ENCODE results near the gene EBF4.
"Not testable (repeated sequence)": the region's sequence is repeated elsewhere in the genome, so short reads cannot be mapped to it uniquely, and the experiment has no call there.

The EBF4 gene

GRCh38 chr20:2797136-2797983, 104.8 kb downstream of the EBF4 start:
- no peak for DNase-seq

- no peak for DNase-seq
These were observed 105.7 kb downstream of the EBF4 start for GRCh38 chr20:2798095-2798805.

GRCh38 chr20:2798814-2799213, 106.2 kb downstream of the EBF4 start:
- no peak for DNase-seq

GRCh38 chr20:2799271-2799670, 106.7 kb downstream of the EBF4 start:
- DNase-seq = no peak

GRCh38 chr20:2799688-2800520, 107.3 kb downstream of the EBF4 start:
- DNase-seq = peak; percentile 36

GRCh38 chr20:2800521-2801285, 108.1 kb downstream of the EBF4 start, which contains the start of gene CPXM1:
Gene CPXM1, minus strand, starts transcription at chr20:2800627. Its CDS starts 55 bp downstream, at chr20:2800572.
- DNase-seq = peak; percentile 62

- no peak for DNase-seq
These were observed 108.7 kb downstream of the EBF4 start for GRCh38 chr20:2801286-2801728.

- DNase-seq = no peak
These were observed 111.7 kb downstream of the EBF4 start for GRCh38 chr20:2804041-2804828.

- DNase-seq = no peak
These were observed 112.5 kb downstream of the EBF4 start for GRCh38 chr20:2804852-2805688.

GRCh38 chr20:2805689-2806350, 113.2 kb downstream of the EBF4 start:
- DNase-seq = no peak

- no peak for DNase-seq
These were observed 113.7 kb downstream of the EBF4 start for GRCh38 chr20:2806351-2806701.

GRCh38 chr20:2807019-2807418, 114.4 kb downstream of the EBF4 start:
- DNase-seq = no peak

- DNase-seq = not testable (repeated sequence)
These were observed 115.3 kb downstream of the EBF4 start for GRCh38 chr20:2807929-2808328.

GRCh38 chr20:2809690-2810089, 117.1 kb downstream of the EBF4 start:
- no peak for DNase-seq

Data from NCI-H2227 treated with DMSO at 0.1 percent for 48 hours (cell line).